Activated naive CD4-positive, alpha-beta T cell treated with anti-CD3 and anti-CD28 coated beads for 36 hours (primary cell): ENCODE measurements around the gene ITPR1. TPM values are rescaled to one million over a fixed set of nuclear protein-coding genes. Genes with fewer than 3 reads are reported as not detected.
A peak's percentile ranks its signal among the peaks of the same experiment; 100 is the strongest.

Experiments
- CTCF ChIA-PET: fragments of 350-600 bp; sonication (Branson Sonifier 250); formaldehyde crosslinking; loops from one replicate; lab custom pipeline; 2021; ENCODE audit warnings: antibody characterized with exemption; lab: Charles Lee
- DNase-seq: peaks from one replicate; pipeline ENCODE4 v3.0.0-alpha.2; 2020
- H3K27ac Mint-ChIP-seq: one replicate; pipeline ENCODE4 v1.8.0; 2021; ENCODE audit warnings: mild to moderate bottlenecking, mixed read lengths
- H3K27me3 Mint-ChIP-seq: one replicate; pipeline ENCODE4 v1.8.0; 2021; ENCODE audit warnings: low read depth, mixed read lengths
- H3K36me3 Mint-ChIP-seq: one replicate; pipeline ENCODE4 v1.8.0; 2021; ENCODE audit warnings: low read depth, mixed read lengths
- H3K4me1 Mint-ChIP-seq: one replicate; pipeline ENCODE4 v1.8.0; 2021; ENCODE audit warnings: low read depth, mixed read lengths
- H3K4me3 Mint-ChIP-seq: one replicate; pipeline ENCODE4 v1.8.0; 2021; ENCODE audit warnings: mild to moderate bottlenecking, moderate library complexity, mixed read lengths
- H3K9me3 Mint-ChIP-seq: one replicate; pipeline ENCODE4 v1.8.0; 2021; ENCODE audit warnings: mixed read lengths
- intact Hi-C: fragments of 100-400 bp; cut with micrococcal nuclease; formaldehyde crosslinking; loops from one replicate; pipeline ENCODE4 v1.15.1; 2023
- total RNA-seq, 2 experiments: library from RNA; stranded (reverse); gene quantifications; one replicate each; pipeline ENCODE4 v1.2.3, GENCODE V29; 2021

Gene ITPR1
- total RNA-seq, 2 experiments from 2014 or later, result 38.5 to 41.1 TPM

DNA sequence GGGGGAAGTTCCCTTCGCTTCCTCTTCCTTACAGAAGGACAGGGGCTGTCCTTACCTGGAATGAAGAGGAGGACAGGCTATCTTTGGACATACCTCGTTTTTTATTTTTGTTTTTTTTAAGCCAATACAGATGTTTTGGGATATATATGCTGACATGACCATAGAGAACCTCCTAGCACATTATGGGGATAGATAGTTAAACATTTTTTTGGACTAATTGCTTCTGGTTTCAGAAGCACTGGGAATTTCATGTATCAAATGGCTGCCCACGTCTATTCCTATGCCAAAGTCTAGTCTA, 247.9 kb downstream of the ITPR1 start:
- no peak for DNase-seq
- H3K27ac Mint-ChIP-seq, result peak overlapping the region; percentile 57
- peaks cover 53% of the 10 kb centered on the region for H3K4me1 Mint-ChIP-seq
- CTCF ChIA-PET, result no interaction called here
- H3K36me3 Mint-ChIP-seq, result peaks cover 39% of the 10 kb centered on the region
- peaks cover 2% of the 10 kb centered on the region for H3K9me3 Mint-ChIP-seq
- no peak overlapping the region for H3K4me3 Mint-ChIP-seq
- intact Hi-C loops, result no loop called here
- no peaks in the 10 kb centered on the region for H3K27me3 Mint-ChIP-seq

DNA sequence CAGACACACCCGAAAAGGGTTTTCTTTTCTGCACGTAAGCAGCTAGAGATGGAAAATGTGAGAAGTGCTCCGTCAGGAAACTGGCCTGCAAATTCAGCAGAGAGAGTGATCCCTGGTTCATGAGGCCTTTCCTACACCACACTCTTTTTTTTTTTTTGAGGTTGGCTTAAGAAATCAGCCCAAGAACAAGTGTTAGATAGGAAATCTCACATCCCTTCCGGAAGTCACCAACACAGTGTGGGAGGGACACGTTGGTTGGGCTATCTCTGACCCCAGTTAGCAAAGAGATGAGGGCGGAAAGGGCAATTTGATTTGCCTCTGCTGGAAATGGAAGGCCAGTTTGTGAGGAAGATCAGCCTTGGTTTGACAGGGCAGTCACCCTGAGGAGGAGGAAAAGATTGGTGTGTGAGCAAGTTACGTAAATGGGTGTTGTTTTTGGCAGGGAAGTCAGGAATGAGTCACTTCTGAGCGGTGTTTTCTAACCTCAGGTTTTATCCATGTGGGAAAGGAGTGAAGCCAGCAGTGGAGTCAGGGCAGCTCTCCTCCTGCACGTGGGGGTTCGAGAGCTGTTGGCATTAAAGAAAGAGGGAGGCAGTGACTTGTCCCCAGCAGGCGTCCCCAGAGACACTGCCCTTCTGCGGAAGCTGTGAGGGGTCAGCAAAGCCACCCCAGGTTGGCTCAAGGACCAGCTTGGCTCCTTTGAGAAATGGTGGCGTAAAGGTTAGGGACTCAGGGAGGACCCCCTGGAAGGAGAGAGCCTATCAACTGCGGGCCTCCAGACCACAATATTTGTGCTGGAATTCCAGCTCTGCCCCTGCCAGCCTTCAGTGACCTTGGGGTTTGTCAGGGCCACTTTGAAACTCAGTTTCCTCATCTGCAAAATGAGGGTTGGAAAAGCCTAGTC, 248.5 kb downstream of the ITPR1 start:
- Mint-ChIP-seq H3K27me3 (no peaks in the 10 kb centered on the region), H3K27ac (peak overlapping the region; percentile 57), H3K9me3 (peaks cover 2% of the 10 kb centered on the region), H3K4me3 (no peak overlapping the region), H3K4me1 (peaks cover 47% of the 10 kb centered on the region), H3K36me3 (peaks cover 35% of the 10 kb centered on the region)
- intact Hi-C loops, result no loop called here
- DNase-seq, result no peak
- CTCF ChIA-PET, result no interaction called here

DNA sequence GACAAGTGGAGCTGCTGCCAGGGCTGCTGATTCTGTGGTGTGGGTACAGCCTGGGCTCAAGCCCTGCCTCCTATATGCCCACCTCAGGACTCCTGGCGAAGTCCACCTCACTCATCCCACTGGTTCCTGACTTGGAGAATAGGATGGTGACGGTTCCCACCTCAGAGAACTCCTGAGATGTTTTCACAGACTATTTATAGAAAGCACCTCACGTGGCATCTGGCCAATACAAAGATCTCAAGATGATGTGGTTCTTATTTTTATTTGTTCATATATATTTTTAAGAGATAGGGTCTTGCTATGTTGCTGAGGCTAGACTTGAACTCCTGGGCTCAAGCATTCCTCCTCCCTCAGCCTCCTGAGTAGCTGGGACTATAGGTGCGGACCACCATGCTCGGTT, 249.2 kb downstream of the ITPR1 start:
- peaks cover 29% of the 10 kb centered on the region for H3K36me3 Mint-ChIP-seq
- no peak overlapping the region for H3K4me3 Mint-ChIP-seq
- no peak overlapping the region for H3K27ac Mint-ChIP-seq
- no peak for DNase-seq
- intact Hi-C loops, result no loop called here
- H3K9me3 Mint-ChIP-seq, result peaks cover 2% of the 10 kb centered on the region
- no peaks in the 10 kb centered on the region for H3K27me3 Mint-ChIP-seq
- CTCF ChIA-PET, result no interaction called here
- peaks cover 40% of the 10 kb centered on the region for H3K4me1 Mint-ChIP-seq

DNA sequence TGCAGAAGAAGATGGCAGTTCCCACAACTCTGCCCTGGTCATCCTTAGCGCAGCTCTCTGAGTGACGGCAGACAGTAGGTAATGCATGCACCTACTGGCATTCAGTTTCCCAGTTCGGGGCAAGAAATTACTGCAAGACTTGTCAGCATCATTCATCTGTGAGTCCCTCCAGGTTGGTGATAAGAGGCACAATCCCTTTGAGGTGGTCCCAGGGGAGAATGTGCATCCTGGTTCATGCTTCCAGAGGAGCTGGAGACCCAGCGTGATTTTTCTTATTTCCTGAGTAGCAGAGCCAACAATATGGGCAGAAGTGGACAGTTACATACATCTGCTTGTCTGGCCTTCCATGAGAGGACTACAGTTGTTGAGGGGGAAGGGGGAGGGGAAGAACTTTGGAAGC, 250.2 kb downstream of the ITPR1 start:
- H3K9me3 Mint-ChIP-seq, result peaks cover 2% of the 10 kb centered on the region
- DNase-seq, result no peak
- no peaks in the 10 kb centered on the region for H3K27me3 Mint-ChIP-seq
- H3K27ac Mint-ChIP-seq, result no peak overlapping the region
- H3K4me1 Mint-ChIP-seq, result peaks cover 32% of the 10 kb centered on the region
- H3K36me3 Mint-ChIP-seq, result peaks cover 21% of the 10 kb centered on the region
- intact Hi-C loops, result no loop called here
- H3K4me3 Mint-ChIP-seq, result no peak overlapping the region
- CTCF ChIA-PET, result no interaction called here

DNA sequence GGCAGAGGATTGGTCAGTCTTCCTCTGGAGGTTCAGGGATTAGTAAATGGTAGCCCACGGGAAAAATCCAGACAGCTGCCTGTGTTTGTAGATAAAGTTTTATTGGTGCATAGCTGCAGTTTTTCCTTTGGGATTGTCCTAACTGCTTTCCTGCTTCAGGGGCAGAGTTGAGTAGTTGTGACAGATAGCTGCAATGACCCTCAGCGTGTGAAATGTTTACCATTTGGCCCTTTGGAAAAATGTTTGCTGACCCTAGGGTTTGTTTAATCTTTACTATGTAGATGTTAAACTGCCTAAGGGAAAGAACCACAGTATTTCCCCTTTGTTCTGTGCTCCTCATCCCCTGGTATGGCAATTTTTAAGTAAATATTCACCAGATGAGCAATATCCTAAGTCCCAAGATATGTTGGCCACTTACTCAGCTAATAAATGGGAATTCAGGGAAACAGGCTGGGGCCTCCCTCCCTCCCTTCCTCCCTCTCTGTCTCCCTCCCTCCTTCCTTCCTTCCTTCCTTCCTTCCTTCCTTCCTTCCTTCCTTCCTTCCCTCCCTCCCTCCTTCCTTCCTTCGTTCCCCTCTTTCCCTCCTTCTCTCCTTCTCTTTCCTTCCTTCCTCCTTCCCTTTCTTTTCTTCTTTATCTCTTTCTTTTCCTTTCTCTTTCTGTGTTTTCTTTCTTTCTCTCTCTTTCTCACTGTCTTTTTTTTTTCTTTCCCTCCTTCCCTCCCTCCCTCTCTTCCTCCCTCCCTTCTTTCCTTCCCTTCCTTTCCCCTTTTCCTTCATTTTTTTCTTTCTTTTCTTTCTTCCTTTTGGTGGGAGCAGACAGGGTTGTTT, 251.5 kb downstream of the ITPR1 start:
- H3K9me3 Mint-ChIP-seq, result peaks cover 2% of the 10 kb centered on the region
- no peak overlapping the region for H3K27ac Mint-ChIP-seq
- CTCF ChIA-PET, result interaction anchor here (0.7 to 1.0 kb wide), 2 partner anchors 33 to 225 kb away, joined by 3 to 6 read pairs; no protein-coding TSS in a partner anchor
- peaks cover 25% of the 10 kb centered on the region for H3K4me1 Mint-ChIP-seq
- H3K4me3 Mint-ChIP-seq, result no peak overlapping the region
- no peak for DNase-seq
- H3K27me3 Mint-ChIP-seq, result no peaks in the 10 kb centered on the region
- H3K36me3 Mint-ChIP-seq, result peaks cover 11% of the 10 kb centered on the region
- intact Hi-C loops, result no loop called here

DNA sequence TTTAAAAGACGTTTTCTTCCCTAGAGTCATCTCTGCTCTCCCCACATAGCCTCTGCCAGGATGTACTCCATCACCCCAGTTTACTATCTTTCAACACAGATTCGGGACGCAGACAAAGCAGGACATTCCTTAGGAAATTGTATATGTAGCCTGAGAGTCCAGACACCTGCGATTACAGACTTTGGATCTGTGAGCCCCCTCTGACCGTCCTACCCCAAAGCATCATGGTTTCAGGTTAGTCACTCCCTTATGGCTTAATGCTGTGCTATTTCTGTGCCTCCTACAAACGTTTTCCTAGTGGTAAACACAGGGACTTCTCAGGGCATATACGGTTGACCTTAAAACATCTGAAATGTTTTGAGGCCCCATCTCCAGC, 252.1 kb downstream of the ITPR1 start:
- H3K4me1 Mint-ChIP-seq, result peaks cover 21% of the 10 kb centered on the region
- H3K9me3 Mint-ChIP-seq, result no peaks in the 10 kb centered on the region
- H3K4me3 Mint-ChIP-seq, result no peak overlapping the region
- DNase-seq, result no peak
- H3K27me3 Mint-ChIP-seq, result no peaks in the 10 kb centered on the region
- CTCF ChIA-PET, result interaction anchor here (0.6 kb wide), 1 partner anchor 236 kb away, joined by 3 read pairs; no protein-coding TSS in a partner anchor
- intact Hi-C loops, result no loop called here
- H3K27ac Mint-ChIP-seq, result no peak overlapping the region
- peaks cover 5% of the 10 kb centered on the region for H3K36me3 Mint-ChIP-seq

DNA sequence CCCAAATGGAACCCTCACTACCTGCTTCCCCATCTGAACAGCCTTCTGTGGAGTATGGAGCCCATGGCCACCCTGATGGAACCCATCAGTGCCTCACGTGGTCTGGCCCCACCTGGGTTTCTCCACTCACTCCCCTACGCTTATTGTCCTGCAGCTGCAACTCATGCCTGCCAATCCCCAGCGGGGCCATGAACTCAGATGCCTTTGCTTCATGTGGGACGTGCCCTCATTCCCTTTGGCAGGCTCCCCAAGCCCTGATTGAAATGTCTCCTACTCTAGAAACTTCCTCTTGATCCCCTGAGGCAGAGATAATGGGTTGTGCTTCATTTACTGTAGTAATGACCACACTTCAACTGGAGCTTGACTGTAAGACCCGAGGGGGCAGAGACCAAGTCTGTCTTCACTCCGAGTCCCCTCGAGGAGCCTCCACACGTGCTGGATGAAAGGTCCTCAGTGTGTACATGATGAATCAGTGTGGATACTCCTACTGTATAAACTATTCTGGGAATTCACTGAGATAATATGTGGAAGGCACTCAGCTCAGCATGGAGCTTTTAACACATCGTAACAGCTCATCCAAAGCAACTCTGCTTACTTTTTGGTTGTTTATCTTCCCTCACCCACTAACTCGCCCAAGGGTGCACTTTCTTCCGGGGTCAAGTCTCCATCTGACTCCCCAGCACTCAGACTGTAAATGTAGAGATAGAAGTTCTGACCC, 253.3 kb downstream of the ITPR1 start:
- no peak overlapping the region for H3K27ac Mint-ChIP-seq
- intact Hi-C loops, result no loop called here
- no peaks in the 10 kb centered on the region for H3K27me3 Mint-ChIP-seq
- H3K9me3 Mint-ChIP-seq, result no peaks in the 10 kb centered on the region
- CTCF ChIA-PET, result no interaction called here
- peaks cover 20% of the 10 kb centered on the region for H3K4me1 Mint-ChIP-seq
- DNase-seq, result no peak
- peaks cover 8% of the 10 kb centered on the region for H3K36me3 Mint-ChIP-seq
- H3K4me3 Mint-ChIP-seq, result no peak overlapping the region

DNA sequence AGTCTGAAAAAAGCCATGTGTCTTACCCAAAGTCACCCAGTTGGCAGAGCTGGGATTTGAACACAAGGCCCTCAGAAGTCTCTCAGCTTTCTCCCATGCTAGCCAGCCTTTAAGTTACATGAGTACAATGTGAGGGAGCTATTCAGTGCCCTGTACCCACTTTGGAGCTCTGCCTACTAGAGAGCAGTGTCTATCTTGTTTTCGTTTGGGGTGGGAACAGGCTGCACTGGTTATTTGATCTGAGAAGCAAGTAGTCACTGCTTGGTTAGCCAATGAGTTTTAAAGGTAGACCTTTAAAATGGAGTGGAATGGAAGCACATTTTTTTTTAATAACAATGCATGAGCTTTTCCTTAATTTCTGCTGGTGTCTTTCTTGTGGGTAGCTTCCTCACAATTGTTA, 255.0 kb downstream of the ITPR1 start:
- Mint-ChIP-seq H3K9me3 (no peaks in the 10 kb centered on the region), H3K4me3 (no peak overlapping the region), H3K27ac (no peak overlapping the region), H3K27me3 (no peaks in the 10 kb centered on the region), H3K36me3 (peaks cover 8% of the 10 kb centered on the region), H3K4me1 (peaks cover 21% of the 10 kb centered on the region)
- DNase-seq, result no peak
- intact Hi-C loops, result no loop called here
- CTCF ChIA-PET, result interaction anchor here (0.6 to 1.0 kb wide), 3 partner anchors 32 to 270 kb away, joined by 3 to 5 read pairs (median 3); no protein-coding TSS in a partner anchor

DNA sequence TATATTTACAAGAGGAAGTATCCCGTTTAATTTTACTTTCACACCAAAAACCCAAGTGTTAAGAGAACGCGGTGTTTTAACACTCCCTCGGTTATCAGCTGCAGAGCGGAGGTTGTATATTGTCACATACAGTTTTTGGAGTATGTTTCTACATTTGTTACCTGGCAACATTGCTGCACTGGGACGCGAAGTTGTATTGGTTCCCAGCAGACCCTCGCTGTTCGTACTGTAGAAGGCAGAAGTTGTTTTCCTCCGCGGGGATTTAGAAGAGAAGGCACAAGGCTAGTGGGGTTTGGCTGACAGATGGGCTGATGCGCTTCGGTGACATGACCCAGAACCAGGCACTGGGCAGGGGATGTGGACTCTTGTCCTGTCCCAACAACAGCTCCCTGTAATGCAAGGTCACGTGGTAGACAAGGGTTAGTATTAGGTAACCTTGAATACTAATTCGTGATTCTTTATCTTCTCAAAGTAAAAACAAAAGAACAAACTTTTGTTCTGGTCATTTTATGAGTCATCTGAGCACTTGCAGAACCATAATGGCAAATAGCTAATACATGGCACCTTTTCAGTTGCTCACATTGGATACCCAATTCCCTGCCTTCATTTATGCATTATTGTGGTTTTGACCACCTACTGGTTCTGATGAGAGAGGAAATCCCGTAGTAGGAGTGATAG, 255.7 kb downstream of the ITPR1 start:
- Mint-ChIP-seq H3K27me3 (no peaks in the 10 kb centered on the region), H3K9me3 (no peaks in the 10 kb centered on the region), H3K36me3 (peaks cover 13% of the 10 kb centered on the region), H3K4me1 (peaks cover 21% of the 10 kb centered on the region), H3K4me3 (no peak overlapping the region), H3K27ac (no peak overlapping the region)
- CTCF ChIA-PET, result interaction anchor here (0.6 to 1.3 kb wide), 4 partner anchors 17 to 269 kb away, joined by 3 to 5 read pairs (median 4); no protein-coding TSS in a partner anchor
- DNase-seq, result no peak
- intact Hi-C loops, result no loop called here

DNA sequence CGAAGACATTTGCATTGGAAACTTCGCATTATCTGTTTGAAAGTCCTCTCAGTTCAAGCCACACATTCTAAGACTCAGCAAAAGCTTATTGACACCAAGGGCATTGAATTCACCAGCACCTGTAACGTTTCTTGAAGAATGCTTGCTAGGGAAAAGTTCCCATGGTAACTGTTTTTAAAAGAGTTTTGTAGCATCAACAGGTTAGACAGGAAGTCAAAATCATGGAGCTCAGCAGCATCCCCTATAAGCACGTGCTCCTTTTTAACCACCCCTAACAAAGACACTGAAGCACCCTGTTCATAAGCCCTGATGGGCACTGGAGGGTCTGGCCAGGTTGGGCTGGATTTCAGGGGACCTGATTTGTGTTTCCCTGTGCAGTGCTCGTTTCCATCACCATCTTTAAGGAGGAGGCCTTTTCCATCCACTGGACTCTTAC, 256.4 kb downstream of the ITPR1 start:
- Mint-ChIP-seq H3K4me3 (no peak overlapping the region), H3K9me3 (no peaks in the 10 kb centered on the region), H3K27me3 (no peaks in the 10 kb centered on the region), H3K4me1 (peaks cover 21% of the 10 kb centered on the region), H3K27ac (no peak overlapping the region), H3K36me3 (peaks cover 20% of the 10 kb centered on the region)
- intact Hi-C loops, result no loop called here
- no peak for DNase-seq
- CTCF ChIA-PET, result interaction anchor here (1.3 kb wide), 1 partner anchor 16 kb away, joined by 4 read pairs; no protein-coding TSS in a partner anchor

DNA sequence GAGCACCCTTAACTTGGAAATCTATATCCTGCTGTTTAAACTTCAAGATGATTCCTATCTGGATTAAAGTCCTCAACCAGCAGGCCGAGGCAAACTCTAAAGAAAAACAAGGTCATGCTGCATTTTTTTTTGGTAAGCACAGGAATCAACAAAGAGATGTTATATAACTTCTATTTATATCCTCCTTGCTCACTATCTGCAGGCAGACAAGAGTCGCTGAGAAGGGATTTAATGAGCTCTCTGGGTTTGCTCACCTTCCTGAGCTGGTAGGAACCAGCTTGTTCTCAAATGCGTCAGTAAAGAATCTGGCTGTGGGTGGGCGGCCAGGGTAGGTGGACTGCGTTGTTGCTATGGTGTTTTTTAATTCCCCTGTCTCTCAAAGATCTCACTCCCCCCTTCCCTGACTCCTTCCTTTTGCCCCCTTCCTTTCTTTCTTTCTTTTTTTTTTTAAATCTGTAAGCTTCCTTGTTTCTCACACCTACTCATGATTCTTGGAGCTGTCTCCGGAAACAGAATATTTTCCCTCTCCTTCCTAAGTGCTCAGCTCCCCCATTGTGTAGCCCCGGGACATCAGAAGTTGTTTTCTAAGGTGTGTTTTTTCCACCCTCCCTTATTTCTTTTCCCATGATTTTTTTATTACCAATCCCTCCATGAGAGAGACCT, 257.3 kb downstream of the ITPR1 start:
- intact Hi-C loops, result no loop called here
- peak; percentile 25 for DNase-seq
- H3K4me3 Mint-ChIP-seq, result no peak overlapping the region
- H3K36me3 Mint-ChIP-seq, result peaks cover 19% of the 10 kb centered on the region
- H3K27ac Mint-ChIP-seq, result peak overlapping the region; percentile 71
- no peaks in the 10 kb centered on the region for H3K27me3 Mint-ChIP-seq
- H3K9me3 Mint-ChIP-seq, result no peaks in the 10 kb centered on the region
- CTCF ChIA-PET, result interaction anchor here (0.7 kb wide), 1 partner anchor 29 kb away, joined by 3 read pairs; no protein-coding TSS in a partner anchor
- peaks cover 21% of the 10 kb centered on the region for H3K4me1 Mint-ChIP-seq
